Measurements from ENCODE around the gene GNGT2.

GRCh38 chr17:49196520-49196919, 13.9 kb downstream of the GNGT2 start:
- TF ChIP-seq CTCF (conservative IDR thresholded peaks at IDR 0.05; ENCODE audit: low read depth, low read length) (no peak), EZH2phosphoT487 (IDR thresholded peaks at IDR 0.05; ENCODE audit: borderline replicate concordance, low read length) (no peak), EZH2 (IDR thresholded peaks at IDR 0.05; ENCODE audit: low read length, unreplicated experiment) (no peak)

All from PC-3 (cell line).